ENCODE measurements around the gene PPP1R14C.

PPP1R14C gene

DNA sequence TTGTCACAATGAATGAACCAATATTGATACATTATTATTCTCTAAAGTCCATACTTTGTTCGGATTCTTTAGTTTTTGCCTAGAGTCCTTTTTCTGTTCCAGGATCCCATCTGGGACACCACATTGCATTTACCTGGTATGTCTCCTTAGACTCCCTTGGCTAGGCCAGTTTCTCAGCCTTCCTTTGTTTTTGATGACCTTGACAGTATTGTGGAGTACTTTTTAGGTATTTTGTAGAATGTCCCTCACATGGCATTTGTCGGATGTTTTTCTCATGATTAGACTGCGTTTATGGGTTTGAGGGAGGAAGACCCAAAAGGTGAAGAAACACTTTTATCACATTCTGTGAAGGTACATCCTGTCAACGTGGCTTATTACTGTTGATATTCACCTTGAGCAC is 16.9 kb downstream of the PPP1R14C start:
- TF ChIP-seq CTCF (IDR thresholded peaks at IDR 0.05; ENCODE audit: low read depth, low read length) (no peak), EZH2phosphoT487 (IDR thresholded peaks at IDR 0.05; ENCODE audit: low read depth) (no peak)
- Histone ChIP-seq H3K79me2 (ENCODE audit: low read length) (no peaks in the 10 kb centered on the region), H3K9me3 (ENCODE audit: insufficient read depth, low read length) (no peaks in the 10 kb centered on the region), H3K4me2 (ENCODE audit: low read length) (no peak overlapping the region), H3K4me3 (ENCODE audit: low read length) (no peak overlapping the region), H3K27ac (ENCODE audit: low read length) (no peak overlapping the region), H2AFZ (ENCODE audit: low read depth, low read length) (no peak overlapping the region), H3K9ac (ENCODE audit: low read length) (no peak overlapping the region), H4K20me1 (ENCODE audit: insufficient read depth, low read length) (no peaks in the 10 kb centered on the region), H3K27me3 (ENCODE audit: low read depth, low read length) (no peaks in the 10 kb centered on the region), H3K36me3 (replicated peaks; ENCODE audit: low read depth, low read length) (no peaks in the 10 kb centered on the region), H3K4me1 (ENCODE audit: low read length) (peaks cover 15% of the 10 kb centered on the region)

- no peak overlapping the region for H2AFZ ChIP-seq (ENCODE audit: low read depth, low read length)
- no peak overlapping the region for H3K4me2 ChIP-seq (ENCODE audit: low read length)
- H4K20me1 ChIP-seq (ENCODE audit: insufficient read depth, low read length): no peaks in the 10 kb centered on the region
- H3K79me2 ChIP-seq (ENCODE audit: low read length): no peaks in the 10 kb centered on the region
- H3K27me3 ChIP-seq (ENCODE audit: low read depth, low read length): no peaks in the 10 kb centered on the region
- no peak overlapping the region for H3K9ac ChIP-seq (ENCODE audit: low read length)
- no peaks in the 10 kb centered on the region for H3K9me3 ChIP-seq (ENCODE audit: insufficient read depth, low read length)
- no peak for TF ChIP-seq EZH2phosphoT487 (IDR thresholded peaks at IDR 0.05; ENCODE audit: low read depth)
- no peak for TF ChIP-seq CTCF (IDR thresholded peaks at IDR 0.05; ENCODE audit: low read depth, low read length)
- peaks cover 13% of the 10 kb centered on the region for H3K4me1 ChIP-seq (ENCODE audit: low read length)
- H3K4me3 ChIP-seq (ENCODE audit: low read length): no peak overlapping the region
- no peak overlapping the region for H3K27ac ChIP-seq (ENCODE audit: low read length)
- H3K36me3 ChIP-seq (replicated peaks; ENCODE audit: low read depth, low read length): no peaks in the 10 kb centered on the region
Observed at GRCh38 chr6:150163970-150164369, 21.1 kb downstream of the PPP1R14C start.

GRCh38 chr6:150165020-150165702 is 22.3 kb downstream of the PPP1R14C start:
- H3K79me2 ChIP-seq (ENCODE audit: low read length): no peaks in the 10 kb centered on the region
- no peaks in the 10 kb centered on the region for H4K20me1 ChIP-seq (ENCODE audit: insufficient read depth, low read length)
- no peak overlapping the region for H3K4me2 ChIP-seq (ENCODE audit: low read length)
- H3K9ac ChIP-seq (ENCODE audit: low read length): no peak overlapping the region
- no peaks in the 10 kb centered on the region for H3K27me3 ChIP-seq (ENCODE audit: low read depth, low read length)
- no peaks in the 10 kb centered on the region for H3K9me3 ChIP-seq (ENCODE audit: insufficient read depth, low read length)
- TF ChIP-seq EZH2phosphoT487 (IDR thresholded peaks at IDR 0.05; ENCODE audit: low read depth) (no peak), CTCF (IDR thresholded peaks at IDR 0.05; ENCODE audit: low read depth, low read length) (no peak)
- peaks cover 24% of the 10 kb centered on the region for H3K4me1 ChIP-seq (ENCODE audit: low read length)
- no peak overlapping the region for H2AFZ ChIP-seq (ENCODE audit: low read depth, low read length)
- no peak overlapping the region for H3K27ac ChIP-seq (ENCODE audit: low read length)
- H3K36me3 ChIP-seq (replicated peaks; ENCODE audit: low read depth, low read length): no peaks in the 10 kb centered on the region
- no peak overlapping the region for H3K4me3 ChIP-seq (ENCODE audit: low read length)

DNA sequence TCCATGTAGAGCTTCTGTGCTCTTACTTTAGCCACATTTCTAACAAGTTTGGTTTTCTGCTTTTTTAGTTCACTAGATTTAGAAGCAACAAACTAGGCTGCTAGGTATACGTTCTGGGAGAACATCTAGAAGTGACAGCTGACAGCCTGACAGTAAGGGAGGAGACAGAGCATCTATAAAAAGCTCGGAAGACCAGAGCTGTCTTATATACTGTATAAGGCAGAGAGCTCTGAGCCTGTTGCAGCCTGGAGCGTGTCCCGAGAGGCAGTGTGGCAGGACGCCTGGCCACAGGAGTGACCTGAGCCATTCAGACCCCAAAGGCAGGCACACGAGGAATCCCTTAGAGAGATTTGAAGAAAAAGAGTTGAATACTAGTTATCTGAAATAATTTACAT is 24.6 kb downstream of the PPP1R14C start:
- no peaks in the 10 kb centered on the region for H3K79me2 ChIP-seq (ENCODE audit: low read length)
- no peaks in the 10 kb centered on the region for H3K9me3 ChIP-seq (ENCODE audit: insufficient read depth, low read length)
- H4K20me1 ChIP-seq (ENCODE audit: insufficient read depth, low read length): no peaks in the 10 kb centered on the region
- peaks cover 37% of the 10 kb centered on the region for H3K4me1 ChIP-seq (ENCODE audit: low read length)
- TF ChIP-seq EZH2phosphoT487 (IDR thresholded peaks at IDR 0.05; ENCODE audit: low read depth) (no peak), CTCF (IDR thresholded peaks at IDR 0.05; ENCODE audit: low read depth, low read length) (no peak)
- H3K4me3 ChIP-seq (ENCODE audit: low read length): peak overlapping the region; percentile 64; the same call in 1 of the 2 replicates
- H3K4me2 ChIP-seq (ENCODE audit: low read length): peak overlapping the region; percentile 60
- H3K27me3 ChIP-seq (ENCODE audit: low read depth, low read length): no peaks in the 10 kb centered on the region
- H3K27ac ChIP-seq (ENCODE audit: low read length): 0 out of 2 replicates have a peak overlapping the region, but pooled peaks have one; percentile 10
- H3K36me3 ChIP-seq (replicated peaks; ENCODE audit: low read depth, low read length): no peaks in the 10 kb centered on the region
- H3K9ac ChIP-seq (ENCODE audit: low read length): 0 out of 2 replicates have a peak overlapping the region, but pooled peaks have one; percentile 44
- no peak overlapping the region for H2AFZ ChIP-seq (ENCODE audit: low read depth, low read length)

Data from OCI-LY3 (cell line).